ENCODE data around the gene CCDC137. TPM values are rescaled to one million over a fixed set of nuclear protein-coding genes. Genes with fewer than 3 reads are reported as not detected.

Gene CCDC137
- total RNA-seq, 1 donor from 2014 or later = 11.9 TPM

DNA sequence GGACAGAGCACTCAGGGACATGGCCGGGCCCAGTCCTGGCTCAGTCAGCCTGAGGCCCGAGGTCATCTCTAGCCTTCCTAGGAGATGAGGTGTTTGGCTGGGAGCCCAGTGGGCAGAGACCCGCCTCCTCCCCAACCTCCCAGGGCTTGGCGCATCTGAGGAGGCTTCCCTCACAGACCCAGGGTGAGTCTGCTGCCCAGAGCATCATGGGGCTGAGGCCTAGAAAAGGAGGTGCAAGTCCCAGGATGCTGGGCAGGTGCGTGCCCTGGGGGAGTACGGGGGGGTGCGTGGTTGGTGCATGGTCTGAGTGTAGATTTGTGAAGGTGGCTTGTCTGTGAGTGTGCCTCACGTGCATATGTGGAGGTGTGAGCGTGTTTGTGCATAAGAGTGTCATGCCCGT is 14.8 kb upstream of the CCDC137 start:
- peak; percentile 77 for DNase-seq (ENCODE audit: low read depth)

DNA sequence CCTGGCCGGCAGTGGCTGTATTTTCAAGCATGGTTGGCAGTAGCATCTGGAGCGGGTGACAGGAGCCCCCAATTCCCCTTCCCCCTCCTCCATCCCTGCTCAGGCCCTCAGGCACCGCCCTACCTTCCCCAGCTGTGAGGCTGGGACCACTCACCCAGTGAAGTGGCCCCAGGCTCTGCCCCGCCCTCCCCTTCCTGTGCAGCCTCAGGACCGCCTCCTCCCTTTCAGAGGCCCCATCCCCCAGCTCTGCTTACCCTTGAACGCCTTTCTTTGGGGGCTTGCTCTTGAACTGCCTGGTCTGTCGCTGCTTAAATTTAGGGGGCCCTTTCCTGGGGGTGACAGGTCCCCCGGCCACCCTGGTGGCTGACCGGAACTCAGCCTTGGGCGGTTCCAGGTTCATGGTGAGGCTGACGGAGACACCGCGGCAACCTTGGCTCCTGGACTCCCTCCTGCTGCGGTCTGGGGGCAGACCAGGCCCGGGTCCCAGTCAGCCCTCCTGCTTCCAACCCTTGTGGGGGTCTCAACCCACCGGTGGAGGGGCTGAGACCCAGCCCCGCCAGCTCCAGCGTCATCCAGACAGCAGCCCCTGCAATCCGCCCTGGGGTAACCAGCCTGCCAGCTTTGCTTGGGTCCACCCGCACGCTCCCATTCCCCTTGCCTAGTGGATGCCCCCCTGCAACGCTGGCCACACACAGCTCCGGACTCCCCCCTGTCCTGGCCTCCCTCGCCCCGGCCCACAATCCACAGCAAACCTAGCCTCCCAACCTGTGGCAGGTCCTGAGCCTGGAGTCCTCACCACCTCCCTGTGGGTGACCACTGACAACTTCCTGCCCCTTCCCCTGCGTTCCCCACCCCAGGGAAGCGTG is 13.4 kb upstream of the CCDC137 start:
- DNase-seq (ENCODE audit: low read depth) = no peak

DNA sequence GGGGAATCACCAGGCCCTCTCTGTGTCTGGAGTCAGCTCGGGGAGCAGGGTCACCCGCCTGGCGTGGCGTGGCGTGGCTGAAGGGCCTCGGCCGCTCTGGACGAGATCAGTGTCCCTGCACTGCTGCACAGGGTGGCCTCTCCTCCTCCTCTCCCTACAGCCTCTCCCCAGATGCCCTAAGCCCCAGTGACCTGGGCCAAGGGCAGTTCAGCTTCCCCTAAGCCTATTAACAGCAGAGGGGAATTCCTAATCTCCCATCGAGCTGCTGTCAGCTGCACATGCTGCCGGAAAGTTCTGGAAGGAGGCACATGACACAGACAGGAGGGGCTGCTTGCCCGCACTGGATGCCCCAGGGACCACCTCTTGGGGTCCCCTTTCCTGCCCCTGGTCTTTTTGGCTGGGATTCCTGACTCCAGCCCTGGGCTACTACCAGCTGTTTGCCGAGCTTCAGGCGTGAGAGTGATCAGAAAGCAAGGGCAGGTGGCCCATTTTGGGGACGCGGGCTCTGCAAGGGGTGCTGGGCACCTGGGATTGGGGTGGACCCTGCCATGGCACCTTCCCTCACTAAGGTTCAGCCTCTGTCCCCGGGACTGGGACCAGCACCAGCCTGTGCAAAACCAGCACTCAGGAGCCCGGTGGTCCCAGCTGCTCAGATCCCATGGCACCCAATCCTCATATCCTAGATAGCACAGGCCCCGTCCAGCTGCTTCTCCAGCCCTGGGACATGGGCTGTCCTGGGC is 11.0 kb upstream of the CCDC137 start:
- no peak for DNase-seq (ENCODE audit: low read depth)

DNA sequence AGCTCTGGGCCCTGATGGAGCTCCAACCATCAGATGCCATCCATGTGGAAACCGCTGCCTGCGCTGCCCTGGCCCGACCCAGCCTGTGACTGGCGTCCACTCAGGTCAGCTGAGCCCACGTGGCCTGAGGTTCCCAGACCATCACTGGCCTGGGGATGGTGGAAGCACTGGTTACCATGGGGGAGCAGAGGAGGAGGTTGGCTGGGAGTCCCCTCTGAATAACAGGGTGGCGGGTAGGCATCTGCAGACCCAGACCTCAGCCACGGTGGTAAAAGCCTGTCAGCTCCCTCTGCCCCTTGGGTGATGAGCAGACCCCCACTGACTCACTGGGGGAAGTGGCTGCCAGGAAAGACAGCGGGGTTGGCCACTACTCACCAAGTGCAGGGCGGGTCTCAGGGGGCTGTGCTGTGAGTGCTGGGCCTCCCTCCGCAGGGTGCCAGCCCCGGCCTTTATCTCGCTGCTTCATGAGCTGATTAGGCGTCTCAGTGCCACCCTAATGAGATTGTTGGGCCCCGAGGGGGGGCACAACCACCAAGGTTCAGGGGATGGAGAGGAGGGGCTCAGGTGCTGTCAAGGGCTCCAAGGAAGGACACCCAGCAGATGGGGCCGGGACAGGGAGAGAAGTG is 10.3 kb upstream of the CCDC137 start, which contains the start of gene PDE6G:
Gene PDE6G, minus strand, starts transcription at position 425 of the 626 bp plus-strand sequence. CDS start 3,237 bp downstream, outside the sequence.
- no peak for DNase-seq (ENCODE audit: low read depth)

DNA sequence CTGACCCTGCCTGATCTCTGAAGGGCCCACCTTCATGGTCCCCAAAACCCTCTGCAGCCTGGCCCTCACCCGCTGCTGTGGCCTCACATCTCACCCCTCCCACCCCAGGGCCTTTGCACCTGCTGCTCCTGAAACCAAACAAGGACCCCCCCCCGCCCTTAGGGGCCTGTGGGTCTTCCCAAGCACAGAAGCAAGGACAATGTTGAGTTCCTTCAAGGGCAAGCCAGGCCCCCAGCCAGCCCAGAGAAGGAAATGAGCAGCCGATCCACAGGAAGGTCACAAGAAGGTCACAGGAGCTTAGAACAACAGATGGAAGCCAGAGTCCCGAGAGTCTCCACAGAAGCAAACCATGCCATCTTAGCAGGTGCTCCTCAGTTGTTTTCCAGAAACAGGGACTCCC is 9.7 kb upstream of the CCDC137 start:
- DNase-seq (ENCODE audit: low read depth) = no peak

DNA sequence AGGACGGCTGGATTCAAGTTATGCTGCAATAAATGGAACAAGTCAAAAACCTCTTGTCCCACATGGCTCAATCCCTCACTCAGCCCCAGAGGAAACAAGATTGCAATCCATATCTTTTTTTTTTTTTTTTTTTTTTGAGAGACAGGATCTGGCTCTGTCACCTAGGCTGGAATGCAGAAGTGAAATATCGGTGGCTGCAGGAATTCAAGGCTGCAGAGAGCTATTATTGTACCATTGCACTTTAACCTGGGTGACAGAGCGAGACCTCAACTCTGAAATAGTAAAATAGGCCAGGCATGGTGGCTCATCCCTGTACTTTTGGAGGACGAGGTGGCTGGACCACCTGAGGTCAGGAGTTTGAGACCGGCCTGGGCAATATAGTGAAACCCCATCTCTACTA is 7.5 kb upstream of the CCDC137 start:
- no peak for DNase-seq (ENCODE audit: low read depth)

DNA sequence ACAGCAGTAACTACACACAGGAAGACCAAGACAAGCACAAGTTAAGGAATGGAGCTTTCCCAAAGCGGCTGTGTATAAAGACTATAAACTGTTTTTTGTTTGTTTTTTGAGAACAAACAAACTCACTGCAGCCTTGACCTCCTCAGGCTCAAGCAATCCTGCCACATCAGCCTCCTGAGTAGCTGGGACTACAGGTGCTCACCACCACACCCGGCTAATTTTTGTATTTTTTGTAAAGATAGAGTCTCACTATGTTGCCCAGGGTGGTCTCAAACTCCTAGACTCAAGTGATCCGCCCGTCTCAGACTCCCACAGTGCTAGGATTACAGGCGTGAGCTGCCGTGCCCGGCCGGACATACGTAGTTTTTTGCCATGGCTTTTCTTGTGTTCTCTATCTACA is 6.1 kb upstream of the CCDC137 start:
- no peak for DNase-seq (ENCODE audit: low read depth)

DNA sequence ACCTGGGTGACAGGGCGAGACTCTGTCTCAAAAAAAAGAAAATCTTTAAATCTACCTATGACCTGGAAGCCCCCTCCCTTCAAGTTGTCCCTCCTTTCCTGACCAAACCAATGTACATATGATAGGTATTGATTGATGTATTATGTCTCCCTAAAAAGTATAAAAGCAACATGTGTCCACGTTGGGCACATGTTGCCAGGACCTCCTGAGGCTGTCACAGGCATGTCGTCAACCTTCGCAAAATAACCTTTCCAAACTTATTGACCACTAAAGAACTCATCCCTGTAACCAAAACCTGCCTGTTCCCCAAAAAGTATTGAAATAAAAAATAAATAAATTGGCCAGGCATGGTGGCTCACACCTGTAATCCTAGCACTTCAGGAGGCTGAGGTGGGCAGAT is 4.5 kb upstream of the CCDC137 start:
- no peak for DNase-seq (ENCODE audit: low read depth)

DNA sequence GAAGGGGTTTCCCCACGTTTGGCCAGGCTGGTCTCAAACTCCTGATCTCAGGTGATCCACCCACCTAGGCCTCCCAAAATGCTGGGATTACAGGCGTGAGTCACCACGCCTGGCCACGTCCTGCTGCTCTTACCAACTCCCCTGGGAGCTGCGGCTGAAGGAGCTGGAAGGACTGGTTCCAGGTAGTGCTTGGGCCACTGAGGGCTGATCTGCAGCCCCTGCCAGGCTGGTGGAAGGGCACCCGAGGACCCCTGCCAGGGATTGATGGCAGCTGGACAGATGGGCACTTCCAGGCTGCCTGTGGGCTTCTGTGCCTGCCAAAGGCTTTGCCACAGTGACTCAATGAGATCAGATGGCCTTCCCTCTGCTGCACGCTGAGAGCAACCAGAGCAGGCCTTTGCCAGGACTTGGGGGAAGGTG is 2.5 kb upstream of the CCDC137 start:
- DNase-seq (ENCODE audit: low read depth) = no peak

DNA sequence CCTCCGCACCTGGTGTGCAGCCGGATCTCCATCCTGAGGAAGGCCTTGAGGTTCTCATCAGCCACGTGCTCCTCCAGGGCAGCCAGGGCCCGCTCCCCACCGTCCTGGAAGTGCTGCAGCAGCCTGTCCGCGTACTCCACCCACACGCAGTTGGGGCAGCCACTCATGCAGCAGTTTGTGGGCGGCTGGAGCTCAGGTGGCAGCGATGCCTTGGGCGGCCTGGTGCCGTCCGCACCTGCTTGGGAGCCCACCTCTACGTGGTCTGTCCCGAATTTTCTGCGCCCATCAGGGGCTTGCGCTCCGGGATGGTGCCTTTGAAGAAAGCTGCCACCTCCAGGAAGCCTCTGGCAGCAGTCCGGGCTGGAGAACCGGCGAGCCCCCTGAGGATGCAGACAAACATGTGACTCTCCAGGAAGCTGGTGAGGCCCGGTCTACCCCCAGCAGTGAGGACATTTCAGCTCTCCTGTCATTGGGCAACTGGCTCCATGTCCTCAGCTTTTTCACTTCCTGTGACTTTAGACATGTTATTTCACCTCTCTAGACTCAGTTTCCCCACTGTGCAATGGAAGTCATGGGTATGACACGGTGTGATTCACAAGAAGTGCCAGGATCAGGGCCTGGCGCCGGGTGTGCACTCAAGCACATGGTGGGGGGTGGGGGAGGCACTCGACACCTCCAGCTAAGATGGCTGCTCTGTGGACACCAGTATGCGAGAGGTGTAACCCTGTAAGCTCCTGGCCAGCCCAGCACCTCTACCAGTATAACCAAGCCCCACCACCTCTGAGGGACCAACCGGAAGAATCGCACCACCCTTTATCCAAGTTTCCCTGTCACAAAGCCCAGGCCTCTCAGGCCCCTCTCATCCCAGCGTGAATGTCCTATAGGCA is 1.1 kb upstream of the CCDC137 start:
- no peak for DNase-seq (ENCODE audit: low read depth)

DNA sequence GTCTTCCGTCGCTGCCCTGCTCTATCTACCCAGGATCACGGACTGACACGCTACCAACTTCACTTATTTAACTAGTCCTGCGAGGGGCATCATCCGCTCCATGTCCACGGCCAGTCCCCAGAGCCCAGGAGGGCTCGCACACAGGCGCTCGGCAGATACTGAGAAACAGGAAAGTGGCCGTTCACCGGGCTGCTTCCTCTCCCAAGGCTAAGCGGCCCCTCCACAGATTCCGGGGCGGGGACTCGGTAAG is 520 bp upstream of the CCDC137 start:
- no peak for DNase-seq (ENCODE audit: low read depth)

DNA sequence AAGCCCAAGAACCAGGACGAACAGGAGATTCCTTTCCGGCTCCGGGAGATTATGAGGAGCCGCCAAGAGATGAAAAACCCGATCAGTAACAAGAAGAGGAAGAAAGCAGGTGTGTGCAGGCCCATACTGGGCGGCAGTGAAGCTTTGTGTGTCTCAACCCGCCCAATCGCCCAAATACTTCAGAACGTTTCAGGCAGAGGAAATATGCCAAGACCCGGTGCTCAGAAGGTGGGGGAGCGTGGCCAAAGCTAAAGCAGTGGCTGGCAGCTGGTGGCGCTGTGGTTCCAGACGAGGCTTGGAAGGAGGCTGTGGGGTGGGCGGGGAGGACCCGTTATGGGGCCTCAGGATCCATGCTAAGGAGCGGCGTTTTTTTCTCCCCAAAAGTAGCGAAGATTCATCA is 1.2 kb downstream of the CCDC137 start:
- DNase-seq (ENCODE audit: low read depth) = no peak

DNA sequence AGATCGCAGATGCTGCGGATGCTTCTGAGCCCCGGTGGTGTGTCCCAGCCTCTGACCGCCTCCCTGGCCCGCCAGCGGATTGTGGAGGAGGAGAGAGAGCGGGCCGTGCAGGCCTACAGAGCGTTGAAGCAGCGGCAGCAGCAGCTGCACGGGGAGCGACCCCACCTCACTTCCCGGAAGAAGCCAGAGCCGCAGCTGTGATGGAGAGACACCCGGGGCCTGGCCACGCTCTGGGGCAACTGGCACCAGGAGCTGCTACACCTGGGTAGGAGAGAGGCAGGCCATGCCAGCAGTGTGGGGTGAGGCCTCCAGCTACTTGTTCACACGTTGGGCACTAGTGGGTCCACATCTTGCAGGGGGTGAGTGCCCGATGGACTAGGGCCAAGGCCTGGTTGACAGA is 6.0 kb downstream of the CCDC137 start:
- DNase-seq (ENCODE audit: low read depth) = no peak

DNA sequence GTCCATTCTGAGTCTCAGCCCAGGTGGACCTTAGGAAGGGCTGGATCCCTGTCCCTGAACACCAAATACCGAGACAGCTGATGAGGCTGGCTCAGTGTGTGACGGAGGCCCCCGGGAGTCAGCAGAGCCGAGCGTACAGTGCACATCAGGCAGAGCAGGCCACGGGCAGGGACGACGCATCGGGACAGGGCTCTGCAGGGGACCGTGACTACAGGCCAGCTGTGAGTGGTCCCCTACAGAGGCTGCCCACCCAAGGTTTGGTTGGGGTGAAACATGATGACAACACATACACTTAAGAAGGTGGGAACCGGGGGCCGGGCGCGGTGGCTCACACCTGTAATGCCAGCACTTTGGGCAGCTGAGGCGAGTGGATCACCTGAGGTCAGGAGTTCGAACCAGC is 6.4 kb downstream of the CCDC137 start:
- DNase-seq (ENCODE audit: low read depth) = no peak

DNA sequence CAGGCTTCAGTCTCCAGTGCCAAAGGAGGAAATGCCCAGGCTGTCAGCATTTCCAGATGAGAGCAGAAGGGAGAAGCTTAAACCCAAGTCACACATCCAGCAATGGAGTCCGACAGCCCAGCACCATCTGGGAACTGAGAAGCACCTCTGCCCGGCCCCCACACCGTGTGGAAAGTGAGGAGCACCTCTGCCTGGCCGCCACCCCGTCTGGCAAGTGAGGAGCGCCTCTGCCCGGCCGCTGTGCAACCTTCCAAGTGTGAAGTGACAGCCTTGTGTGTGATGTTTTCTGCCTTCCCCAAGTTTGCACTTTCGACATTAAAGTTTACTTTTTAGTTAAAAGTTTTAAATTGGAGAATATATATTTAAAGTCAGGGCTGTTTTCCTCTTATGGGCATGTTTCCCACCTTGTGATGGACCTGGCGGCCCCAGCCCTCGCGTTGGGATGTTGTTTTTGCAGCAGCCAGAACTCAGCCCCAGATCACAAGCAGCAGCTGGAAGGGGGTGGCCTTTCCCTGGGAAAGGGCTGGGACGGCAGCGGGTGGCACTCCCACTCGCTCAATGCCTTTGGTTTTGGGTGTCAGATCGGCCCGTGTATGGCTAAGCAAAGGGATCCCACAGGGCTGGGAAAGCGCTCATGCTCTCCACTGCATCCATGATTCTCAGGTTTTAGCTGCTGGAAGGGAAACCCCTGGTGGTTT is 7.2 kb downstream of the CCDC137 start:
- DNase-seq (ENCODE audit: low read depth) = no peak

DNA sequence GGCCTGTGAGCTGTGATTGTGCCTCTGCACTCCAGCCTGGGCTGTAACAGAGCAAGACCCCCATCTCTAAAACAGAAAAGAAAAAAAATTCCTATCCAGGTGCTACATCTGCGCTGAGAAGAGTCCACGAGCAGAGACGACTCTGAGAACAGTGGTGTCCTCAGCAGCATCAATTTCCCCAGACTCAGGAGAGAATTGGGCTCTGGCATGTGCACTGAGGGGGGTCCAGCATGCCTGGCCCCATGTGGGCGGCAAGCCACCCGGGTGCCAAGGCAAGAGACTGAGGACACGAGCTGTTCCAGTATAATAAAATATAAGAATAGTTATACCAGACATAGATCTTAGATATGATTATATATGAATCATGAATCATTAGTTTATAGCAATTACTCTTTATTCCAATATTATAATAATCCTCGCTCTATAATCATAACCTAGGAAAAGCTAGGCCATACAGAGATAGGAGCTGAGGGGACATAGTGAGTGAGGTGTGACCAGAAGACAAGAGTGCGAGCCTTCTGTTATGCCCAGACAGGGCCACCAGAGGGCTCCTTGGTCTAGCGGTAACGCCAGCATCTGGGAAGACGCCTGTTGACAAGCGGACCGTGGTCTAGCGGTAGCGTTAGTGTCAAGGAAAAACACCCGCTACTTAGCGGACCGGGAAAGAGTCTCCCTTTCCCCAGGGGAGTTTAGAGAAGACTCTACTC is 9.1 kb downstream of the CCDC137 start:
- DNase-seq (ENCODE audit: low read depth) = peak; percentile 42

DNA sequence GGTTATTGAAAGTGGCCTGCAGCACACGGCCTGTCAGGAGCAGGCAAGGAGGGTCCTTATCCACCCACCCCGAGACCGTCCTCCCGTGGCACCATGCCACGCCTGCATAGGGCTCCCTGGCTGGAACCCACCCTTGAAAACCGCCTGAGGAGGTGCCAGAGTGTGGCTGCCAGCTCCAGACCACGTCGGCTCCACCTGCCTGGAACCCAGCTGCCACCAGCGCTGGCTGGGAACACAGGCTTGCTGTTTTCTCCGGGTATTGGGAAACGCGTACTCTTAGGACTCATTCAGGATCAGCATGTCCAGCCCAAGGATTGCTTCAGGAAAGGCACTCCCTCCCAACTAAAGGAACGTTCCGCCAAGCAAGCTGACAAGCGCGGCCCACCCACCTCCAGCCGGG is 10.4 kb downstream of the CCDC137 start:
- no peak for DNase-seq (ENCODE audit: low read depth)

DNA sequence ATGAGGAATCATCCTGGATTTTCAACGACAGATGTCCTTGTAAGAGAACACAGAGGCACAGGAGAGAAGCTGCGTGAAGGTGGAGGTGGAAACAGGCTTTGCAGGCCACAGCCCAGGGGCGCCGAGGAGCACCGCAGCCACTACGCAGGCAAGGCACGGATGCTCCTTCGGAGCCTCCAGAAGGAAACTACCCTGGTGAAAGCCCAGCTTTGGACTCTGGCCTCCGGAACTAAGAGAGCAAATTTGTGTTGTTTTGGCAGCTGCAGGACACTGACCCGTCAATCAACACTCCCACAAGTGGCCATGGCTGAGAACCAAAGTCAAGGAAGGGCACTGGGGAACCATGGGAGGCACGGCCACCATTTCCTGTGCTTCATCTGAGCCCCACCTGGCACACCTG is 13.6 kb downstream of the CCDC137 start:
- DNase-seq (ENCODE audit: low read depth) = no peak

DNA sequence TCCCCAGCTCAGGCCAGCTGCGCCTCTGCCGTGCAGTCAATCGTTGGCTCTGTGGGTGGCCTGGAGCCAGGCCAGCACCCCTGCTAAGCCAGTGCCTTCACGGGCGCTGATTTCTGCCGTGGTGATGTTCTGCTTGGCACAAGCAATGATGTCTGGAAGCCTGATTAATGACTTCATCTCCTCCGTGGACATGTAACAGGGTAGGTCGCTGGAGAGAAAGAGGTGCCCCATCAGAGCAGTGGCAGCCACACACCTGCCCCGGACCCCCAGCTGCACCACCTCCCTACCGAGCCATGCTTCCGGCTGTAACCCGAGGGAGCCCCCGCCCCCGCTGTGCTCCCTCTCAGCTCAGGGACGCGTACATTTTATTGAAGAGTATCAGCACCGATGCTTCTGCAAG is 15.1 kb downstream of the CCDC137 start:
- DNase-seq (ENCODE audit: low read depth) = peak; percentile 79

DNA sequence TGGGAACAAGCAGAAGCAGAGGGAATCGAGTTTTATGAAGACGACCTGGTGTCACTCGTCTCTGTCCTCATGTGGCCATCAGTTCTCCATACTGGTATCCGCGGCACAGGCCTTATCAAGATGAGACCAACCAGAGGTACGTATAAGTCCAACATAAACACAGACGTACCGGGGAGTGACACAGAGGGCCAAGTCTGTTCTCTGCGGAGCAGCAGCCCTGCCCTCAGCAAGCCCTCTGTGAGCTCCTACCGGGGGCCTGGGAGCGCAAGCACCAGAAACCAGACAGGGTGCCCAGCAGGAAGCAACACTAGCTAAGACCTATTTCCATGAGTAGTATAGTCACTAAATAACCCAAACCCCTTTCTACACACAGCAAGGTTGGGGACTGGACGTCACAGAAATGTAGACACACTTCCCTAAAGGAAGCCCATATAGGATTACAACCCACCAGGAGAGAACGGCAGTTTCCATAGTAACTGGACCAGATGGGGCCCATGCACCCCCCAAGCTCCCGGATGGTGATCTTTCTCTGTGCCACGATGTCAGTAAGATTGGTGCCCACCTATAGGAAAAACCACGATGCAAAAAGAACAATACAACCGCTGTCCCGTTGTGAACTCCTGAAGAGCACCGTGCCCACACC is 16.1 kb downstream of the CCDC137 start:
- DNase-seq (ENCODE audit: low read depth) = no peak
